Pancreas (tissue), 10 donors: ENCODE results near the gene SNIP1. TPM values are rescaled to one million over a fixed set of nuclear protein-coding genes. Genes with fewer than 3 reads are reported as not detected.

Source experiments
- ATAC-seq, 4 donors: fragments of 200-7000 bp; cut with Tn5 transposase; one replicate each; pipeline versions ENCODE4 v1.8.0 to v1.9.1; 2020; ENCODE audit warnings: mild to moderate bottlenecking in 4 of 4, moderate library complexity in 4 of 4
- DNase-seq, 6 donors: peaks; one replicate each; pipeline ENCODE4 v3.0.0-alpha.2; 2020
- FAIRE-seq: peaks from 2 replicates; lab custom pipeline; 2012; peaks lifted over from hg19 to GRCh38; lab: Jason Lieb, UNC
- H3K27ac ChIP-seq, 4 donors: fragments of 200-600 bp; sonication (generic); 1 replicate in 3 of 4; 2 replicates in 1 of 4; pipeline versions ENCODE4 v1.5.0 to v1.8.0; 2020
- H3K27me3 ChIP-seq, 4 donors: fragments of 200-600 bp; one replicate each; pipeline ENCODE4 v1.8.0; 2021
- H3K36me3 ChIP-seq, 3 donors: fragments of 200-600 bp; sonication (generic) in 1 of 3; one replicate each; pipeline versions ENCODE4 v1.5.0 to v1.8.0; 2020 to 2021
- H3K4me1 ChIP-seq, 3 donors: fragments of 200-600 bp; one replicate each; pipeline ENCODE4 v1.8.0; 2021
- H3K4me3 ChIP-seq, 4 donors: fragments of 200-600 bp; sonication (generic) in 2 of 4; one replicate each; pipeline versions ENCODE4 v1.5.0 to v1.8.0; 2020 to 2021
- H3K9me3 ChIP-seq, 4 donors: fragments of 200-600 bp; one replicate each; pipeline ENCODE4 v1.8.0; 2021
- WGBS, 2 donors: extraction: QIAGEN DNeasy Blood & Tissue Kit; methylation state at CpG; one replicate each; pipeline ENCODE4 v1.1.7; 2013; 5-methylcytosine and 5-hydroxymethylcytosine counted together
- intact Hi-C, 3 donors: fragments of 100-400 bp; cut with DNase I; formaldehyde crosslinking; loops; one replicate each; pipeline versions ENCODE4 v1.11.1 to v1.14.2; 2022
- polyA plus RNA-seq, 2 donors: library from polyadenylated mRNA; stranded (reverse); fragments of 200-250 nt; gene quantifications; one replicate each; pipeline ENCODE4 v1.2.3, GENCODE V29; 2013
- total RNA-seq, 6 donors: library from RNA; stranded (reverse); fragmentation: NEBNext Ultra II Directional in 4 of 6; extraction: Animal tissue kit (Norgen Biotek cat#: 25700) in 4 of 6; gene quantifications; one replicate each; pipeline versions ENCODE4 v1.2.1 to v1.2.4, GENCODE V29; 2021 to 2023
- TF ChIP-seq, protein P1 (sequence below), 4 donors: fragments of 200-600 bp; sonication (generic) in 3 of 4; IDR thresholded peaks; one replicate each; pipeline versions ENCODE4 v1.5.0 to v1.8.0; 2021; ENCODE audit warnings: antibody characterized with exemption in 4 of 4
- donor health status: healthy with polysubstance abuse.
- donor health status: DM: no; HTN: no; CAD: no; lungs with moderate emphysema.
- donor health status: DM: no; HTN: no; CAD: no.
- donor health status: control.
- donor health status: control.
- donor health status: Bipolar disorder and iron deficiency.
- donor health status: DM: yes; HTN: yes; CAD: no.
- donor health status: DM: no; HTN: no; CAD: no.
- donor health status: DM: no; HTN: no; CAD: no.
- donor health status: DM: yes; HTN: yes; CAD: no.

The SNIP1 gene
- total and polyA plus RNA-seq, 8 donors: 2.7 to 7.8 (median 6.8) TPM

DNA sequence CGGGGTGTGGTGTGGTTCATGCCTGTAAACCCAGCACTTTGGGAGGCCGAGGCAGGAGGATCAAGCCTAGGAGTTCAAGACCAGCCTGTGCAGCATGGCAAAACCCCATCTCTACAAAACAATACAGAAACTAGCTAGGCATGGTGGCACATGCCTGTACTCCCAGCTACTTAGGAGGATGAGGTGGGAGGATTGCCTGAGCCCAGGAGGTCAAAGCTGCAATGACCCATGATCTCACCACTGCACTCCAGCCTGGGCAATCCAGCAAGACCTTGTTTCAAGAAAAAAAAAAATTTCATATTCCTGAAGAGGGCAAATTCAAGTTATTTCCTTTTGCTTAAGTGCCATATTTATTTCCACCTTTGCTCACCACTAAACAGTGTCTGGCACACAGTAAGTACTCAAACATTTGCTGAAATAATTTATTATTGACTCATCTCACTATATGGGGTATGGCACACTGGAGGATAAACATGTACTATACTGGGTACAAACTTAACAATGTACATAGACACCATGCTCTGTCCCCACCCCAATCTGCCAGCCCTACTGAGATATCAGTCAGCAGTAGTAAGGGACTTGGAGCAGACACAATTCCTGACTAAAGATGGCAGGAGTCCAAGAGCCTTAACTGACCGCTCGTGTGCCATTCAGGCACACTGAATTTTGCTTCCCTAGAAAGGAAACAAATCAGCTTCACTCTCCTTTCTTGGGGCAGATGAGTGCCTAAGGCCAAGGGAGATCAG lies 55.0 kb downstream of the SNIP1 start:
- peaks cover 0 to 17% (median 10%) of the 10 kb centered on the region in 3 donors for H3K36me3 ChIP-seq
- H3K27ac ChIP-seq: peak overlapping the region in 3 of 4 donors; percentile 18 to 47 (median 44)
- TF ChIP-seq, protein P1, sequence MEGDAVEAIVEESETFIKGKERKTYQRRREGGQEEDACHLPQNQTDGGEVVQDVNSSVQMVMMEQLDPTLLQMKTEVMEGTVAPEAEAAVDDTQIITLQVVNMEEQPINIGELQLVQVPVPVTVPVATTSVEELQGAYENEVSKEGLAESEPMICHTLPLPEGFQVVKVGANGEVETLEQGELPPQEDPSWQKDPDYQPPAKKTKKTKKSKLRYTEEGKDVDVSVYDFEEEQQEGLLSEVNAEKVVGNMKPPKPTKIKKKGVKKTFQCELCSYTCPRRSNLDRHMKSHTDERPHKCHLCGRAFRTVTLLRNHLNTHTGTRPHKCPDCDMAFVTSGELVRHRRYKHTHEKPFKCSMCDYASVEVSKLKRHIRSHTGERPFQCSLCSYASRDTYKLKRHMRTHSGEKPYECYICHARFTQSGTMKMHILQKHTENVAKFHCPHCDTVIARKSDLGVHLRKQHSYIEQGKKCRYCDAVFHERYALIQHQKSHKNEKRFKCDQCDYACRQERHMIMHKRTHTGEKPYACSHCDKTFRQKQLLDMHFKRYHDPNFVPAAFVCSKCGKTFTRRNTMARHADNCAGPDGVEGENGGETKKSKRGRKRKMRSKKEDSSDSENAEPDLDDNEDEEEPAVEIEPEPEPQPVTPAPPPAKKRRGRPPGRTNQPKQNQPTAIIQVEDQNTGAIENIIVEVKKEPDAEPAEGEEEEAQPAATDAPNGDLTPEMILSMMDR (IDR thresholded peaks at IDR 0.05): no peak
- peak; percentile 63 to 87 (median 80) for ATAC-seq
- H3K27me3 ChIP-seq: no peaks in the 10 kb centered on the region
- WGBS, 2 donors: 52 to 56% methylated on average over 4 of the region's 4 CpGs
- no peaks in the 10 kb centered on the region for H3K9me3 ChIP-seq
- no peak for FAIRE-seq
- peak in 4 of 6 donors; percentile 36 to 56 (median 42) for DNase-seq
- no peak overlapping the region for H3K4me3 ChIP-seq
- intact Hi-C loops: no loop called here
- peaks cover 11 to 26% (median 24%) of the 10 kb centered on the region in 3 donors for H3K4me1 ChIP-seq

DNA sequence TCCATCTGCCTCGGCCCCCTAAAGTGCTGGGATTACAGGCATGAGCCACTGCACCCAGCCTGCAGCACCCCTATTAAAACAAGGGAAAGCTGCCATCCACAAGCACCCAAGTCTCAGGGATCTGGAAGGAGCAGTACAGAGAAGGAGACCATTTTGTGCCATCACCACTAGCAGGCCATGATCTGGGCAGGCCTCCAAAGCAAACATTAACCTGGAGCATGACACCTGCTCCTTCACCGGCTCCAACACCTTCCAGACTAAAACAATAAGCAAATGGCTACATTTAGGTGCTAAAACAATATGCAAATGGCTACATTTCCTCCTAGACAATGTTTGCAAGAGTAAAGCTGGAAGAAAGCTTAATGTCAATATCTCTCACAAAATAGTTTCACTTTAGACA lies 56.3 kb downstream of the SNIP1 start:
- Histone ChIP-seq H3K36me3 (peaks cover 0 to 26% (median 13%) of the 10 kb centered on the region in 3 donors), H3K27me3 (no peaks in the 10 kb centered on the region), H3K9me3 (no peaks in the 10 kb centered on the region), H3K27ac (peak overlapping the region in 2 of 4 donors; percentile 38 to 47), H3K4me1 (peaks cover 11 to 26% (median 24%) of the 10 kb centered on the region in 3 donors), H3K4me3 (no peak overlapping the region)
- no peak for FAIRE-seq
- intact Hi-C loops: no loop called here
- WGBS, 2 donors: 38 to 50% methylated on average over 2 of the region's 2 CpGs
- ATAC-seq: peak; percentile 86 to 92 (median 91)
- peak; percentile 60 to 82 (median 79) for DNase-seq
- TF ChIP-seq, protein P1 (IDR thresholded peaks at IDR 0.05): no peak

GRCh38 chr1:37495875-37496274 lies 58.2 kb downstream of the SNIP1 start:
- intact Hi-C loops: no loop called here
- H3K4me1 ChIP-seq: peaks cover 11 to 26% (median 24%) of the 10 kb centered on the region in 3 donors
- ATAC-seq: peak in 1 of 4 donors; percentile 4
- TF ChIP-seq, protein P1 (IDR thresholded peaks at IDR 0.05): no peak
- FAIRE-seq: no peak
- H3K36me3 ChIP-seq: peaks cover 0 to 25% (median 9%) of the 10 kb centered on the region in 3 donors
- DNase-seq: no peak
- H3K9me3 ChIP-seq: no peaks in the 10 kb centered on the region
- H3K27ac ChIP-seq: no peak overlapping the region
- no peak overlapping the region for H3K4me3 ChIP-seq
- 15 to 29% methylated on average over 1 of the region's 1 CpG for WGBS, 2 donors
- H3K27me3 ChIP-seq: no peaks in the 10 kb centered on the region

GRCh38 chr1:37493336-37494098 lies 60.6 kb downstream of the SNIP1 start:
- WGBS, 2 donors: 82 to 100% methylated on average over 2 of the region's 2 CpGs
- no peaks in the 10 kb centered on the region for H3K27me3 ChIP-seq
- DNase-seq (no peak), ATAC-seq (no peak), FAIRE-seq (no peak)
- intact Hi-C loops: no loop called here
- H3K9me3 ChIP-seq: no peaks in the 10 kb centered on the region
- TF ChIP-seq, protein P1 (IDR thresholded peaks at IDR 0.05): no peak
- H3K36me3 ChIP-seq: peaks cover 0 to 17% (median 9%) of the 10 kb centered on the region in 3 donors
- no peak overlapping the region for H3K4me3 ChIP-seq
- peaks cover 1 to 15% (median 13%) of the 10 kb centered on the region in 3 donors for H3K4me1 ChIP-seq
- no peak overlapping the region for H3K27ac ChIP-seq
